Measurements from ENCODE around the gene SERPINB12.

DNA sequence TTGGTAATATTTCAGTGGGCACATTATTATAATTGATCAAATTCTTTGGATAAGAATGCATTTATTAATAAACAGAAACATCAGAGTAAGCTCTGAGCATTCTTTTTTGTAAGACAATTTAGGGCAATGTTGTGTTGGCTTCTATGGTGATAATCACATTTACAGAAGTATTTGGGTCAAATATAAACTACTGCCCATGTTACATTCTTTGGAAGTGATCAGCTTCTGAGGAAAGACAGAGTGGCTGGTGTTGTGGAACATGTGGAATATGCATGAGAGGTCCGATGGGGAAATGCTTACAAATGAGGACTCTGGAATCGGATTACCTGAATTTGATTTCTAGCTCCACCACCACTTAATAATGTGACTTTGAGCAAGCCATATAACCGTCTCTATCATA, 64.4 kb downstream of the SERPINB12 start:
- TF ChIP-seq TAF1 (IDR thresholded peaks at IDR 0.05; ENCODE audit: low read depth): no peak
- TF ChIP-seq, protein P1, sequence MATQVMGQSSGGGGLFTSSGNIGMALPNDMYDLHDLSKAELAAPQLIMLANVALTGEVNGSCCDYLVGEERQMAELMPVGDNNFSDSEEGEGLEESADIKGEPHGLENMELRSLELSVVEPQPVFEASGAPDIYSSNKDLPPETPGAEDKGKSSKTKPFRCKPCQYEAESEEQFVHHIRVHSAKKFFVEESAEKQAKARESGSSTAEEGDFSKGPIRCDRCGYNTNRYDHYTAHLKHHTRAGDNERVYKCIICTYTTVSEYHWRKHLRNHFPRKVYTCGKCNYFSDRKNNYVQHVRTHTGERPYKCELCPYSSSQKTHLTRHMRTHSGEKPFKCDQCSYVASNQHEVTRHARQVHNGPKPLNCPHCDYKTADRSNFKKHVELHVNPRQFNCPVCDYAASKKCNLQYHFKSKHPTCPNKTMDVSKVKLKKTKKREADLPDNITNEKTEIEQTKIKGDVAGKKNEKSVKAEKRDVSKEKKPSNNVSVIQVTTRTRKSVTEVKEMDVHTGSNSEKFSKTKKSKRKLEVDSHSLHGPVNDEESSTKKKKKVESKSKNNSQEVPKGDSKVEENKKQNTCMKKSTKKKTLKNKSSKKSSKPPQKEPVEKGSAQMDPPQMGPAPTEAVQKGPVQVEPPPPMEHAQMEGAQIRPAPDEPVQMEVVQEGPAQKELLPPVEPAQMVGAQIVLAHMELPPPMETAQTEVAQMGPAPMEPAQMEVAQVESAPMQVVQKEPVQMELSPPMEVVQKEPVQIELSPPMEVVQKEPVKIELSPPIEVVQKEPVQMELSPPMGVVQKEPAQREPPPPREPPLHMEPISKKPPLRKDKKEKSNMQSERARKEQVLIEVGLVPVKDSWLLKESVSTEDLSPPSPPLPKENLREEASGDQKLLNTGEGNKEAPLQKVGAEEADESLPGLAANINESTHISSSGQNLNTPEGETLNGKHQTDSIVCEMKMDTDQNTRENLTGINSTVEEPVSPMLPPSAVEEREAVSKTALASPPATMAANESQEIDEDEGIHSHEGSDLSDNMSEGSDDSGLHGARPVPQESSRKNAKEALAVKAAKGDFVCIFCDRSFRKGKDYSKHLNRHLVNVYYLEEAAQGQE (IDR thresholded peaks at IDR 0.05; ENCODE audit: low read depth): no peak
- TF ChIP-seq YY1 (IDR thresholded peaks at IDR 0.05; ENCODE audit: low read depth): no peak
- no peak for TF ChIP-seq FOXM1 (IDR thresholded peaks at IDR 0.05; ENCODE audit: borderline replicate concordance, low read depth)
- no peak for TF ChIP-seq RAD21 (IDR thresholded peaks at IDR 0.05; ENCODE audit: low read depth)
- no peak for TF ChIP-seq EP300 (IDR thresholded peaks at IDR 0.05; ENCODE audit: borderline replicate concordance)
- TF ChIP-seq, protein P2, sequence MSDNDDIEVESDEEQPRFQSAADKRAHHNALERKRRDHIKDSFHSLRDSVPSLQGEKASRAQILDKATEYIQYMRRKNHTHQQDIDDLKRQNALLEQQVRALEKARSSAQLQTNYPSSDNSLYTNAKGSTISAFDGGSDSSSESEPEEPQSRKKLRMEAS (IDR thresholded peaks at IDR 0.05): no peak
- no peak for TF ChIP-seq EGR1 (IDR thresholded peaks at IDR 0.05)
- no peak for TF ChIP-seq CEBPB (IDR thresholded peaks at IDR 0.05)
- no peak for TF ChIP-seq NFIC (IDR thresholded peaks at IDR 0.05)
- TF ChIP-seq TCF12 (IDR thresholded peaks at IDR 0.05; ENCODE audit: low read depth): no peak
- TF ChIP-seq CREB1 (IDR thresholded peaks at IDR 0.05; ENCODE audit: low read depth): no peak
- TF ChIP-seq, protein P3, sequence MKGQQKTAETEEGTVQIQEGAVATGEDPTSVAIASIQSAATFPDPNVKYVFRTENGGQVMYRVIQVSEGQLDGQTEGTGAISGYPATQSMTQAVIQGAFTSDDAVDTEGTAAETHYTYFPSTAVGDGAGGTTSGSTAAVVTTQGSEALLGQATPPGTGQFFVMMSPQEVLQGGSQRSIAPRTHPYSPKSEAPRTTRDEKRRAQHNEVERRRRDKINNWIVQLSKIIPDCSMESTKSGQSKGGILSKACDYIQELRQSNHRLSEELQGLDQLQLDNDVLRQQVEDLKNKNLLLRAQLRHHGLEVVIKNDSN (IDR thresholded peaks at IDR 0.05): no peak

All from Ishikawa (cell line).